H9 (cell line): ENCODE results near the gene SPTBN4. TPM values are rescaled to one million over a fixed set of nuclear protein-coding genes. Genes with fewer than 3 reads are reported as not detected.

Experiments
- DNase-seq: peaks from one replicate; pipeline ENCODE4 v3.0.0-alpha.2; 2017
- H2AFZ ChIP-seq: one replicate; pipeline ENCODE4 v1.6.1; 2013; ENCODE audit warnings: mild to moderate bottlenecking, low read length, control low read depth, moderate library complexity
- H2AK5ac ChIP-seq: 2 replicates; pipeline ENCODE4 v1.6.1; 2013; ENCODE audit warnings: low read length, control low read depth, mixed read lengths; ENCODE audit not compliant: insufficient read length
- H2BK120ac ChIP-seq: one replicate; pipeline ENCODE4 v1.6.1; 2013; ENCODE audit warnings: low read depth, mild to moderate bottlenecking, low read length, control low read depth, inconsistent platforms; ENCODE audit not compliant: poor library complexity, severe bottlenecking
- H2BK12ac ChIP-seq: 2 replicates; pipeline ENCODE4 v1.6.1; 2013; ENCODE audit warnings: low read length, control low read depth, mixed read lengths, low read depth; ENCODE audit not compliant: insufficient read length
- H2BK15ac ChIP-seq: 2 replicates; pipeline ENCODE4 v1.6.1; 2013; ENCODE audit warnings: low read depth, low read length, control low read depth
- H2BK20ac ChIP-seq: one replicate; pipeline ENCODE4 v1.6.1; 2013; ENCODE audit warnings: low read depth, mild to moderate bottlenecking, low read length, control low read depth, inconsistent platforms; ENCODE audit not compliant: poor library complexity, severe bottlenecking
- H2BK5ac ChIP-seq: 2 replicates; pipeline ENCODE4 v1.6.1; 2013; ENCODE audit warnings: low read length, control low read depth, mixed read lengths; ENCODE audit not compliant: insufficient read length
- H3K14ac ChIP-seq: 2 replicates; pipeline ENCODE4 v1.6.1; 2013; ENCODE audit warnings: low read length, control low read depth; ENCODE audit not compliant: insufficient read depth
- H3K18ac ChIP-seq: 2 replicates; pipeline ENCODE4 v1.6.1; 2013; ENCODE audit warnings: low read depth, mild to moderate bottlenecking, mixed read lengths, low read length, control low read depth; ENCODE audit not compliant: insufficient read length
- H3K23ac ChIP-seq: 2 replicates; pipeline ENCODE4 v1.6.1; 2013; ENCODE audit warnings: low read length, control low read depth, mixed read lengths, low read depth; ENCODE audit not compliant: insufficient read length
- H3K23me2 ChIP-seq: 2 replicates; pipeline ENCODE4 v1.6.1; 2013; ENCODE audit warnings: low read depth, mild to moderate bottlenecking, mixed read lengths, low read length, control low read depth; ENCODE audit not compliant: insufficient read length, poor library complexity, severe bottlenecking
- H3K27ac ChIP-seq: 2 replicates; pipeline ENCODE4 v1.5.1; 2013; ENCODE audit warnings: low read length, control low read depth, mixed read lengths, low read depth; ENCODE audit not compliant: insufficient read length
- H3K27me3 ChIP-seq: 2 replicates; pipeline ENCODE4 v1.6.1; 2013; ENCODE audit warnings: low read length, control low read depth, inconsistent platforms; ENCODE audit not compliant: insufficient read depth
- H3K4ac ChIP-seq: 2 replicates; pipeline ENCODE4 v1.6.1; 2013; ENCODE audit warnings: low read depth, mild to moderate bottlenecking, control low read depth, inconsistent platforms, low read length, moderate library complexity
- H3K4me1 ChIP-seq: 2 replicates; pipeline ENCODE4 v1.6.1; 2013; ENCODE audit warnings: low read length, control low read depth, inconsistent platforms; ENCODE audit not compliant: insufficient read depth
- H3K4me2 ChIP-seq: 2 replicates; pipeline ENCODE4 v1.6.1; 2013; ENCODE audit warnings: low read length, control low read depth, mixed read lengths; ENCODE audit not compliant: insufficient read length, insufficient read depth
- H3K56ac ChIP-seq: 2 replicates; pipeline ENCODE4 v1.6.1; 2013; ENCODE audit warnings: low read depth, mild to moderate bottlenecking, mixed read lengths, low read length, control low read depth; ENCODE audit not compliant: insufficient read length
- H3K79me1 ChIP-seq: 2 replicates; pipeline ENCODE4 v1.6.1; 2013; ENCODE audit warnings: low read depth, mild to moderate bottlenecking, moderate library complexity, low read length, control low read depth, inconsistent platforms; ENCODE audit not compliant: insufficient read depth, poor library complexity, severe bottlenecking
- H3K79me2 ChIP-seq: 2 replicates; pipeline ENCODE4 v1.6.1; 2013; ENCODE audit warnings: low read length, control low read depth, inconsistent platforms; ENCODE audit not compliant: insufficient read depth
- H3K9ac ChIP-seq: 2 replicates; pipeline ENCODE4 v1.6.1; 2013; ENCODE audit warnings: low read length, control low read depth, mixed read lengths; ENCODE audit not compliant: insufficient read length; ENCODE audit errors: extremely low read depth
- H3K9me3 ChIP-seq: one replicate; pipeline ENCODE4 v1.6.1; 2013; ENCODE audit warnings: low read depth, low read length, inconsistent platforms; ENCODE audit not compliant: control insufficient read depth
- H3T11ph ChIP-seq: one replicate; pipeline ENCODE4 v1.6.1; 2013; ENCODE audit warnings: mild to moderate bottlenecking, low read length, control low read depth, inconsistent platforms
- H4K20me1 ChIP-seq: one replicate; pipeline ENCODE4 v1.6.1; 2013; ENCODE audit not compliant: control insufficient read depth, insufficient read length, insufficient read depth
- H4K5ac ChIP-seq: 2 replicates; pipeline ENCODE4 v1.6.1; 2013; ENCODE audit warnings: low read depth, mild to moderate bottlenecking, mixed read lengths, low read length, control low read depth; ENCODE audit not compliant: insufficient read length
- H4K8ac ChIP-seq: replicated peaks from 2 replicates; pipeline ENCODE4 v1.6.1; 2013; ENCODE audit warnings: low read length, control low read depth, mixed read lengths, low read depth; ENCODE audit not compliant: insufficient read length
- H4K91ac ChIP-seq: 2 replicates; pipeline ENCODE4 v1.6.1; 2013; ENCODE audit warnings: low read depth, mild to moderate bottlenecking, moderate library complexity, mixed read lengths, low read length, control low read depth; ENCODE audit not compliant: insufficient read length
- H3K27ac Mint-ChIP-seq, 3 experiments: 2 replicates in 2 of 3; 3 replicates in 1 of 3; pipeline ENCODE4 v1.8.0; 2020 to 2021; ENCODE audit warnings: mixed read lengths in 3 of 3, mild to moderate bottlenecking in 1 of 3, moderate library complexity in 1 of 3
- H3K27me3 Mint-ChIP-seq: 2 replicates; pipeline ENCODE4 v1.8.0; 2021; ENCODE audit warnings: low read depth, mild to moderate bottlenecking, moderate library complexity, mixed read lengths
- H3K36me3 Mint-ChIP-seq, 3 experiments: 2 replicates in 2 of 3; 3 replicates in 1 of 3; pipeline ENCODE4 v1.8.0; 2020 to 2021; ENCODE audit warnings: low read depth in 3 of 3, mixed read lengths in 3 of 3; ENCODE audit not compliant: insufficient read depth in 1 of 3
- H3K4me1 Mint-ChIP-seq, 2 experiments: 2 replicates each; pipeline ENCODE4 v1.8.0; 2020; ENCODE audit warnings: mixed read lengths in 2 of 2
- H3K4me3 Mint-ChIP-seq, 2 experiments: 2 replicates in 1 of 2; 3 replicates in 1 of 2; pipeline ENCODE4 v1.8.0; 2020 to 2021; ENCODE audit warnings: mild to moderate bottlenecking in 2 of 2, mixed read lengths in 2 of 2, moderate library complexity in 1 of 2
- H3K9me3 Mint-ChIP-seq, 2 experiments: 2 replicates in 1 of 2; 3 replicates in 1 of 2; pipeline ENCODE4 v1.8.0; 2020; ENCODE audit warnings: mild to moderate bottlenecking in 2 of 2, mixed read lengths in 2 of 2, moderate library complexity in 1 of 2
- CTCF ChIP-seq: fragments of 200-600 bp; sonication (generic); conservative IDR thresholded peaks from 3 replicates; pipeline ENCODE4 v1.8.0; 2021; ENCODE audit warnings: antibody characterized with exemption, mild to moderate bottlenecking
- WGBS: extraction: QIAGEN DNeasy Blood & Tissue Kit; methylation state at CpG from one replicate; pipeline ENCODE4 v1.1.7; 2013; ENCODE audit warnings: missing lambda C conversion rate, low lambda C conversion rate, mixed read lengths; ENCODE audit not compliant: insufficient read length; ENCODE audit errors: extremely low coverage; 5-methylcytosine and 5-hydroxymethylcytosine counted together
- total RNA-seq: library from RNA; stranded (reverse); gene quantifications from 2 replicates; pipeline ENCODE4 v1.2.1, GENCODE V29; 2021

SPTBN4 gene
- total RNA-seq, 1 experiment from 2014 or later = 2.9 TPM

GRCh38 chr19:40616941-40617340 is 150.1 kb downstream of the SPTBN4 start:
- Histone ChIP-seq H4K5ac (no peak overlapping the region), H3K9ac (no peak overlapping the region), H4K91ac (no peak overlapping the region), H3K18ac (no peak overlapping the region), H3K56ac (no peak overlapping the region), H2BK20ac (no peak overlapping the region), H4K8ac (no peak overlapping the region), H3K79me1 (no peaks in the 10 kb centered on the region), H3K27ac (no peak overlapping the region), H3K23ac (no peak overlapping the region), H3K79me2 (no peaks in the 10 kb centered on the region), H3T11ph (no peak overlapping the region), H2AFZ (no peak overlapping the region), H3K4ac (no peak overlapping the region), H3K23me2 (peaks cover 13% of the 10 kb centered on the region), H2BK120ac (no peak overlapping the region), H2BK12ac (no peak overlapping the region), H2AK5ac (no peak overlapping the region), H3K4me1 (no peaks in the 10 kb centered on the region), H2BK15ac (no peak overlapping the region), H3K27me3 (peaks cover 4% of the 10 kb centered on the region; the same call in 1 of the 2 replicates), H3K9me3 (no peaks in the 10 kb centered on the region), H3K14ac (no peak overlapping the region), H4K20me1 (peaks cover 4% of the 10 kb centered on the region), H2BK5ac (no peak overlapping the region), H3K4me2 (no peak overlapping the region)
- Mint-ChIP-seq H3K36me3 (peaks cover 24 to 60% (median 47%) of the 10 kb centered on the region in 3 experiments; a peak in 6 of 7 replicates), H3K27me3 (peaks cover 10% of the 10 kb centered on the region), H3K4me3 (no peak overlapping the region), H3K9me3 (no peaks in the 10 kb centered on the region; a peak in 1 of 5 replicates), H3K4me1 (peaks cover 5 to 16% of the 10 kb centered on the region in 2 experiments), H3K27ac (no peak overlapping the region)
- no peak for TF ChIP-seq CTCF
- WGBS = no CpG with 5 or more reads among the region's 17 CpGs
- DNase-seq = no peak
